Choroid plexus epithelial cell (primary cell): Measurements from ENCODE around the gene NFS1.

Source experiments
- DNase-seq: peaks from one replicate; pipeline ENCODE4 v3.0.0-alpha.2; 2010; ENCODE audit warnings: low read depth
- H3K4me3 ChIP-seq: 2 replicates; pipeline ENCODE4 v1.5.1; 2011; ENCODE audit warnings: low read depth, mild to moderate bottlenecking, control low read depth, low read length, moderate library complexity
- CTCF ChIP-seq: conservative IDR thresholded peaks from 2 replicates; pipeline ENCODE4 v1.5.1; 2011; ENCODE audit warnings: low read depth, mild to moderate bottlenecking, control low read depth, inconsistent platforms, low read length, moderate library complexity

Gene NFS1

GRCh38 chr20:35702051-35702823 lies 3.1 kb upstream of the NFS1 start:
- no peak for DNase-seq
- no peak overlapping the region for H3K4me3 ChIP-seq
- no peak for TF ChIP-seq CTCF

GRCh38 chr20:35700625-35701148 lies 1.5 kb upstream of the NFS1 start:
- no peak for TF ChIP-seq CTCF
- DNase-seq, result no peak
- H3K4me3 ChIP-seq, result peak overlapping the region; percentile 98

GRCh38 chr20:35699957-35700624 lies 939 bp upstream of the NFS1 start:
- DNase-seq, result no peak
- H3K4me3 ChIP-seq, result peak overlapping the region; percentile 98
- no peak for TF ChIP-seq CTCF

- no peak for DNase-seq
- no peak for TF ChIP-seq CTCF
- peak overlapping the region; percentile 98 for H3K4me3 ChIP-seq
These were observed 640 bp downstream of the NFS1 start for GRCh38 chr20:35698298-35699126.

- no peak overlapping the region for H3K4me3 ChIP-seq
- no peak for TF ChIP-seq CTCF
- no peak for DNase-seq
These were observed 1.4 kb downstream of the NFS1 start for GRCh38 chr20:35697696-35698297.

GRCh38 chr20:35695978-35696377 lies 3.2 kb downstream of the NFS1 start:
- no peak for TF ChIP-seq CTCF
- DNase-seq, result no peak
- H3K4me3 ChIP-seq, result no peak overlapping the region
